AG04450 (cell line): Measurements from ENCODE around the gene WDFY4. TPM values are rescaled to one million over a fixed set of nuclear protein-coding genes. Genes with fewer than 3 reads are reported as not detected.

Experiments
- CTCF ChIA-PET: fragments of 300-600, 350-600 bp; formaldehyde crosslinking; extraction: SDS; loops from one replicate; lab custom pipeline; 2022; ENCODE audit warnings: antibody characterized with exemption, inconsistent platforms; lab: Charles Lee
- POLR2A ChIA-PET: fragments of 350-600 bp; formaldehyde crosslinking; extraction: SDS; loops from one replicate; lab custom pipeline; 2021; ENCODE audit warnings: antibody characterized with exemption, inconsistent platforms; lab: Yijun Ruan, JAX
- DNase-seq: peaks from one replicate; pipeline ENCODE4 v3.0.0-alpha.2; 2011; ENCODE audit warnings: low read depth, low spot score
- H3K27ac ChIP-seq: one replicate; pipeline ENCODE4 v1.5.1; 2012; ENCODE audit warnings: low read depth, low read length, control low read depth
- H3K27me3 ChIP-seq: one replicate; pipeline ENCODE4 v1.6.0; 2012; ENCODE audit warnings: low read length; ENCODE audit not compliant: control insufficient read depth, insufficient read depth
- H3K4me3 ChIP-seq: 2 replicates; pipeline ENCODE4 v1.5.1; 2011; ENCODE audit warnings: mild to moderate bottlenecking, low read depth, low read length, control low read depth
- H3K9me3 ChIP-seq: 2 replicates; pipeline ENCODE4 v1.5.1; 2012; ENCODE audit warnings: low read length; ENCODE audit not compliant: control insufficient read depth, insufficient read depth
- CTCF ChIP-seq: IDR thresholded peaks from 2 replicates; pipeline ENCODE4 v1.5.1; 2011; ENCODE audit warnings: low read depth, low read length, control low read depth, inconsistent platforms
- polyA plus RNA-seq: library from polyadenylated mRNA; depleted of rRNA; stranded (reverse); fragments of >200 nt; gene quantifications from 2 replicates; pipeline ENCODE4 v1.2.3, GENCODE V29; 2011

The WDFY4 gene
- polyA plus RNA-seq, 1 experiment = not detected

- POLR2A ChIA-PET = no interaction called here
- H3K27me3 ChIP-seq = peaks cover 5% of the 10 kb centered on the region
- CTCF ChIA-PET = no interaction called here
- DNase-seq = no peak
- H3K9me3 ChIP-seq = no peaks in the 10 kb centered on the region
- H3K27ac ChIP-seq = no peak overlapping the region
- TF ChIP-seq CTCF = no peak
- H3K4me3 ChIP-seq = no peak overlapping the region
Measured at GRCh38 chr10:48684463-48684791, 246 bp upstream of the WDFY4 start.

- H3K27me3 ChIP-seq = peaks cover 5% of the 10 kb centered on the region
- ChIA-PET CTCF (no interaction called here), POLR2A (no interaction called here)
- no peak overlapping the region for H3K27ac ChIP-seq
- DNase-seq = no peak
- H3K9me3 ChIP-seq = no peaks in the 10 kb centered on the region
- TF ChIP-seq CTCF = no peak
- H3K4me3 ChIP-seq = no peak overlapping the region
Measured at GRCh38 chr10:48685731-48686130, 1.1 kb downstream of the WDFY4 start.

- ChIA-PET POLR2A (no interaction called here), CTCF (no interaction called here)
- no peak for TF ChIP-seq CTCF
- no peaks in the 10 kb centered on the region for H3K9me3 ChIP-seq
- no peak for DNase-seq
- no peak overlapping the region for H3K27ac ChIP-seq
- no peak overlapping the region for H3K4me3 ChIP-seq
- peaks cover 6% of the 10 kb centered on the region for H3K27me3 ChIP-seq
Measured at GRCh38 chr10:48690791-48691660, 6.4 kb downstream of the WDFY4 start.

- POLR2A ChIA-PET = no interaction called here
- H3K9me3 ChIP-seq = no peaks in the 10 kb centered on the region
- CTCF ChIA-PET = no interaction called here
- no peak overlapping the region for H3K27ac ChIP-seq
- peaks cover 6% of the 10 kb centered on the region for H3K27me3 ChIP-seq
- DNase-seq = no peak
- H3K4me3 ChIP-seq = no peak overlapping the region
- no peak for TF ChIP-seq CTCF
Measured at GRCh38 chr10:48691812-48692528, 7.3 kb downstream of the WDFY4 start.

GRCh38 chr10:48692748-48693147 is 8.1 kb downstream of the WDFY4 start:
- TF ChIP-seq CTCF = no peak
- POLR2A ChIA-PET = no interaction called here
- CTCF ChIA-PET = no interaction called here
- Histone ChIP-seq H3K4me3 (no peak overlapping the region), H3K27ac (no peak overlapping the region), H3K27me3 (peaks cover 6% of the 10 kb centered on the region), H3K9me3 (no peaks in the 10 kb centered on the region)
- DNase-seq = no peak
